H9 (cell line): ENCODE results near the gene DLX2. TPM values are rescaled to one million over a fixed set of nuclear protein-coding genes. Genes with fewer than 3 reads are reported as not detected.

Experiments used
- DNase-seq: peaks from one replicate; pipeline ENCODE4 v3.0.0-alpha.2; 2017
- H2AFZ ChIP-seq: one replicate; pipeline ENCODE4 v1.6.1; 2013; ENCODE audit warnings: mild to moderate bottlenecking, low read length, control low read depth, moderate library complexity
- H2AK5ac ChIP-seq: 2 replicates; pipeline ENCODE4 v1.6.1; 2013; ENCODE audit warnings: low read length, control low read depth, mixed read lengths; ENCODE audit not compliant: insufficient read length
- H2BK120ac ChIP-seq: one replicate; pipeline ENCODE4 v1.6.1; 2013; ENCODE audit warnings: low read depth, mild to moderate bottlenecking, low read length, control low read depth, inconsistent platforms; ENCODE audit not compliant: poor library complexity, severe bottlenecking
- H2BK12ac ChIP-seq: 2 replicates; pipeline ENCODE4 v1.6.1; 2013; ENCODE audit warnings: low read length, control low read depth, mixed read lengths, low read depth; ENCODE audit not compliant: insufficient read length
- H2BK15ac ChIP-seq: 2 replicates; pipeline ENCODE4 v1.6.1; 2013; ENCODE audit warnings: low read depth, low read length, control low read depth
- H2BK20ac ChIP-seq: one replicate; pipeline ENCODE4 v1.6.1; 2013; ENCODE audit warnings: low read depth, mild to moderate bottlenecking, low read length, control low read depth, inconsistent platforms; ENCODE audit not compliant: poor library complexity, severe bottlenecking
- H2BK5ac ChIP-seq: 2 replicates; pipeline ENCODE4 v1.6.1; 2013; ENCODE audit warnings: low read length, control low read depth, mixed read lengths; ENCODE audit not compliant: insufficient read length
- H3K14ac ChIP-seq: 2 replicates; pipeline ENCODE4 v1.6.1; 2013; ENCODE audit warnings: low read length, control low read depth; ENCODE audit not compliant: insufficient read depth
- H3K18ac ChIP-seq: 2 replicates; pipeline ENCODE4 v1.6.1; 2013; ENCODE audit warnings: low read depth, mild to moderate bottlenecking, mixed read lengths, low read length, control low read depth; ENCODE audit not compliant: insufficient read length
- H3K23ac ChIP-seq: 2 replicates; pipeline ENCODE4 v1.6.1; 2013; ENCODE audit warnings: low read length, control low read depth, mixed read lengths, low read depth; ENCODE audit not compliant: insufficient read length
- H3K23me2 ChIP-seq: 2 replicates; pipeline ENCODE4 v1.6.1; 2013; ENCODE audit warnings: low read depth, mild to moderate bottlenecking, mixed read lengths, low read length, control low read depth; ENCODE audit not compliant: insufficient read length, poor library complexity, severe bottlenecking
- H3K27ac ChIP-seq: 2 replicates; pipeline ENCODE4 v1.5.1; 2013; ENCODE audit warnings: low read length, control low read depth, mixed read lengths, low read depth; ENCODE audit not compliant: insufficient read length
- H3K27me3 ChIP-seq: 2 replicates; pipeline ENCODE4 v1.6.1; 2013; ENCODE audit warnings: low read length, control low read depth, inconsistent platforms; ENCODE audit not compliant: insufficient read depth
- H3K4ac ChIP-seq: 2 replicates; pipeline ENCODE4 v1.6.1; 2013; ENCODE audit warnings: low read depth, mild to moderate bottlenecking, control low read depth, inconsistent platforms, low read length, moderate library complexity
- H3K4me1 ChIP-seq: 2 replicates; pipeline ENCODE4 v1.6.1; 2013; ENCODE audit warnings: low read length, control low read depth, inconsistent platforms; ENCODE audit not compliant: insufficient read depth
- H3K4me2 ChIP-seq: 2 replicates; pipeline ENCODE4 v1.6.1; 2013; ENCODE audit warnings: low read length, control low read depth, mixed read lengths; ENCODE audit not compliant: insufficient read length, insufficient read depth
- H3K56ac ChIP-seq: 2 replicates; pipeline ENCODE4 v1.6.1; 2013; ENCODE audit warnings: low read depth, mild to moderate bottlenecking, mixed read lengths, low read length, control low read depth; ENCODE audit not compliant: insufficient read length
- H3K79me1 ChIP-seq: 2 replicates; pipeline ENCODE4 v1.6.1; 2013; ENCODE audit warnings: low read depth, mild to moderate bottlenecking, moderate library complexity, low read length, control low read depth, inconsistent platforms; ENCODE audit not compliant: insufficient read depth, poor library complexity, severe bottlenecking
- H3K79me2 ChIP-seq: 2 replicates; pipeline ENCODE4 v1.6.1; 2013; ENCODE audit warnings: low read length, control low read depth, inconsistent platforms; ENCODE audit not compliant: insufficient read depth
- H3K9ac ChIP-seq: 2 replicates; pipeline ENCODE4 v1.6.1; 2013; ENCODE audit warnings: low read length, control low read depth, mixed read lengths; ENCODE audit not compliant: insufficient read length; ENCODE audit errors: extremely low read depth
- H3K9me3 ChIP-seq: one replicate; pipeline ENCODE4 v1.6.1; 2013; ENCODE audit warnings: low read depth, low read length, inconsistent platforms; ENCODE audit not compliant: control insufficient read depth
- H3T11ph ChIP-seq: one replicate; pipeline ENCODE4 v1.6.1; 2013; ENCODE audit warnings: mild to moderate bottlenecking, low read length, control low read depth, inconsistent platforms
- H4K20me1 ChIP-seq: one replicate; pipeline ENCODE4 v1.6.1; 2013; ENCODE audit not compliant: control insufficient read depth, insufficient read length, insufficient read depth
- H4K5ac ChIP-seq: 2 replicates; pipeline ENCODE4 v1.6.1; 2013; ENCODE audit warnings: low read depth, mild to moderate bottlenecking, mixed read lengths, low read length, control low read depth; ENCODE audit not compliant: insufficient read length
- H4K8ac ChIP-seq: replicated peaks from 2 replicates; pipeline ENCODE4 v1.6.1; 2013; ENCODE audit warnings: low read length, control low read depth, mixed read lengths, low read depth; ENCODE audit not compliant: insufficient read length
- H4K91ac ChIP-seq: 2 replicates; pipeline ENCODE4 v1.6.1; 2013; ENCODE audit warnings: low read depth, mild to moderate bottlenecking, moderate library complexity, mixed read lengths, low read length, control low read depth; ENCODE audit not compliant: insufficient read length
- H3K27ac Mint-ChIP-seq, 3 experiments: 2 replicates in 2 of 3; 3 replicates in 1 of 3; pipeline ENCODE4 v1.8.0; 2020 to 2021; ENCODE audit warnings: mixed read lengths in 3 of 3, mild to moderate bottlenecking in 1 of 3, moderate library complexity in 1 of 3
- H3K27me3 Mint-ChIP-seq: 2 replicates; pipeline ENCODE4 v1.8.0; 2021; ENCODE audit warnings: low read depth, mild to moderate bottlenecking, moderate library complexity, mixed read lengths
- H3K36me3 Mint-ChIP-seq, 3 experiments: 2 replicates in 2 of 3; 3 replicates in 1 of 3; pipeline ENCODE4 v1.8.0; 2020 to 2021; ENCODE audit warnings: low read depth in 3 of 3, mixed read lengths in 3 of 3; ENCODE audit not compliant: insufficient read depth in 1 of 3
- H3K4me1 Mint-ChIP-seq, 2 experiments: 2 replicates each; pipeline ENCODE4 v1.8.0; 2020; ENCODE audit warnings: mixed read lengths in 2 of 2
- H3K4me3 Mint-ChIP-seq, 2 experiments: 2 replicates in 1 of 2; 3 replicates in 1 of 2; pipeline ENCODE4 v1.8.0; 2020 to 2021; ENCODE audit warnings: mild to moderate bottlenecking in 2 of 2, mixed read lengths in 2 of 2, moderate library complexity in 1 of 2
- H3K9me3 Mint-ChIP-seq, 2 experiments: 2 replicates in 1 of 2; 3 replicates in 1 of 2; pipeline ENCODE4 v1.8.0; 2020; ENCODE audit warnings: mild to moderate bottlenecking in 2 of 2, mixed read lengths in 2 of 2, moderate library complexity in 1 of 2
- CTCF ChIP-seq: fragments of 200-600 bp; sonication (generic); conservative IDR thresholded peaks from 3 replicates; pipeline ENCODE4 v1.8.0; 2021; ENCODE audit warnings: antibody characterized with exemption, mild to moderate bottlenecking
- WGBS: extraction: QIAGEN DNeasy Blood & Tissue Kit; methylation state at CpG from one replicate; pipeline ENCODE4 v1.1.7; 2013; ENCODE audit warnings: missing lambda C conversion rate, low lambda C conversion rate, mixed read lengths; ENCODE audit not compliant: insufficient read length; ENCODE audit errors: extremely low coverage; 5-methylcytosine and 5-hydroxymethylcytosine counted together
- total RNA-seq: library from RNA; stranded (reverse); gene quantifications from 2 replicates; pipeline ENCODE4 v1.2.1, GENCODE V29; 2021

DLX2 gene
- total RNA-seq, 1 experiment from 2014 or later: not detected

- Histone ChIP-seq H3K18ac (no peak overlapping the region), H4K8ac (no peak overlapping the region), H3K79me1 (no peaks in the 10 kb centered on the region), H2BK5ac (no peak overlapping the region), H4K91ac (no peak overlapping the region), H3K9me3 (no peaks in the 10 kb centered on the region), H3K23me2 (peaks cover 28% of the 10 kb centered on the region), H2BK120ac (no peak overlapping the region), H2BK12ac (no peak overlapping the region), H2AK5ac (no peak overlapping the region), H4K5ac (no peak overlapping the region), H2AFZ (no peak overlapping the region), H4K20me1 (no peaks in the 10 kb centered on the region), H3K23ac (no peak overlapping the region), H3K9ac (no peak overlapping the region), H3K27me3 (peaks cover 91% of the 10 kb centered on the region), H2BK20ac (no peak overlapping the region), H3K79me2 (no peaks in the 10 kb centered on the region), H3K56ac (no peak overlapping the region), H3T11ph (no peak overlapping the region), H3K4ac (no peak overlapping the region), H3K4me2 (peak overlapping the region; percentile 89), H2BK15ac (no peak overlapping the region), H3K4me1 (no peaks in the 10 kb centered on the region), H3K14ac (no peak overlapping the region), H3K27ac (no peak overlapping the region)
- no peak for DNase-seq
- no peak for TF ChIP-seq CTCF
- H3K36me3 Mint-ChIP-seq: peaks cover 0 to 2% (median 1%) of the 10 kb centered on the region in 3 experiments; a peak in 3 of 7 replicates
- H3K9me3 Mint-ChIP-seq: peaks cover 5 to 11% of the 10 kb centered on the region in 2 experiments; a peak in 3 of 5 replicates
- H3K27me3 Mint-ChIP-seq: peaks cover 100% of the 10 kb centered on the region
- peaks cover 34 to 54% of the 10 kb centered on the region in 2 experiments for H3K4me1 Mint-ChIP-seq
- no CpG with 5 or more reads among the region's 55 CpGs for WGBS
- no peak overlapping the region for H3K27ac Mint-ChIP-seq
- H3K4me3 Mint-ChIP-seq: peak overlapping the region; percentile 35 to 76
These were observed 5.8 kb downstream of the DLX2 start for GRCh38 chr2:172096626-172097547.
